Astrocyte (in vitro differentiated cells and primary cell): ENCODE results near the gene DMC1. TPM values are rescaled to one million over a fixed set of nuclear protein-coding genes. Genes with fewer than 3 reads are reported as not detected.

ENCODE experiments used
- DNase-seq: peaks from one replicate; pipeline ENCODE4 v3.0.0-alpha.2; 2010; ENCODE audit warnings: low read depth
- FAIRE-seq: peaks from 2 replicates; lab custom pipeline; 2011; peaks lifted over from hg19 to GRCh38; lab: Jason Lieb, UNC
- H2AFZ ChIP-seq: 2 replicates; pipeline ENCODE4 v1.6.0; 2012; ENCODE audit warnings: low read depth, low read length, inconsistent platforms
- H3K27ac ChIP-seq: 2 replicates; pipeline ENCODE4 v1.5.1; 2011; ENCODE audit warnings: low read depth, low read length, inconsistent platforms
- H3K27me3 ChIP-seq: 2 replicates; pipeline ENCODE4 v1.6.0; 2011; ENCODE audit warnings: low read length, inconsistent platforms; ENCODE audit not compliant: insufficient read depth
- H3K36me3 ChIP-seq: 2 replicates; pipeline ENCODE4 v1.5.1; 2011; ENCODE audit warnings: low read length, inconsistent platforms; ENCODE audit not compliant: insufficient read depth
- H3K4me1 ChIP-seq: 2 replicates; pipeline ENCODE4 v1.5.1; 2011; ENCODE audit warnings: low read length, inconsistent platforms; ENCODE audit not compliant: insufficient read depth
- H3K4me2 ChIP-seq: 2 replicates; pipeline ENCODE4 v1.6.0; 2012; ENCODE audit warnings: low read length, inconsistent platforms
- H3K4me3 ChIP-seq: 2 replicates; pipeline ENCODE4 v1.5.1; 2011; ENCODE audit warnings: low read depth, mild to moderate bottlenecking, low read length, inconsistent platforms; ENCODE audit not compliant: insufficient read depth
- H3K79me2 ChIP-seq: 2 replicates; pipeline ENCODE4 v1.6.0; 2012; ENCODE audit warnings: mild to moderate bottlenecking, low read length, inconsistent platforms; ENCODE audit not compliant: insufficient read depth
- H3K9ac ChIP-seq: 2 replicates; pipeline ENCODE4 v1.6.0; 2012; ENCODE audit warnings: mild to moderate bottlenecking, low read length, inconsistent platforms
- H3K9me3 ChIP-seq: 2 replicates; pipeline ENCODE4 v1.5.1; 2012; ENCODE audit warnings: low read depth, mild to moderate bottlenecking, low read length, inconsistent platforms; ENCODE audit not compliant: insufficient read depth
- H4K20me1 ChIP-seq: 2 replicates; pipeline ENCODE4 v1.6.0; 2012; ENCODE audit warnings: low read length, inconsistent platforms; ENCODE audit not compliant: insufficient read depth
- H3K27ac Mint-ChIP-seq: one replicate; pipeline ENCODE4 v1.8.0; 2021; ENCODE audit warnings: mild to moderate bottlenecking, mixed read lengths; ENCODE audit not compliant: unreplicated experiment
- H3K27me3 Mint-ChIP-seq: one replicate; pipeline ENCODE4 v1.8.0; 2021; ENCODE audit warnings: low read depth, mixed read lengths; ENCODE audit not compliant: unreplicated experiment
- H3K36me3 Mint-ChIP-seq: one replicate; pipeline ENCODE4 v1.8.0; 2021; ENCODE audit warnings: low read depth, mixed read lengths; ENCODE audit not compliant: unreplicated experiment
- H3K4me1 Mint-ChIP-seq: one replicate; pipeline ENCODE4 v1.8.0; 2021; ENCODE audit warnings: low read depth, mixed read lengths; ENCODE audit not compliant: unreplicated experiment
- H3K4me3 Mint-ChIP-seq: one replicate; pipeline ENCODE4 v1.8.0; 2021; ENCODE audit warnings: mild to moderate bottlenecking, moderate library complexity, mixed read lengths; ENCODE audit not compliant: unreplicated experiment
- H3K9me3 Mint-ChIP-seq: one replicate; pipeline ENCODE4 v1.8.0; 2021; ENCODE audit warnings: mild to moderate bottlenecking, mixed read lengths; ENCODE audit not compliant: unreplicated experiment
- CTCF ChIP-seq: IDR thresholded peaks from 2 replicates; pipeline ENCODE4 v1.5.1; 2011; ENCODE audit warnings: low read depth, mild to moderate bottlenecking, inconsistent platforms, low read length, moderate library complexity; ENCODE audit not compliant: insufficient read depth
- EZH2 ChIP-seq: IDR thresholded peaks from 2 replicates; pipeline ENCODE4 v1.6.1; 2012; ENCODE audit warnings: mild to moderate bottlenecking, low read length, inconsistent platforms; ENCODE audit not compliant: insufficient read depth
- total RNA-seq: library from RNA; stranded (reverse); gene quantifications from 2 replicates; pipeline ENCODE4 v1.2.1, GENCODE V29; 2021

The DMC1 gene
- total RNA-seq, 1 donor from 2014 or later: 0.11 TPM

GRCh38 chr22:38531251-38531938 is 38.6 kb downstream of the DMC1 start:
- H3K4me3 Mint-ChIP-seq: no peak overlapping the region

GRCh38 chr22:38524429-38524828 is 45.6 kb downstream of the DMC1 start:
- no peaks in the 10 kb centered on the region for H3K4me1 ChIP-seq
- H3K36me3 ChIP-seq: no peaks in the 10 kb centered on the region
- no peaks in the 10 kb centered on the region for H3K79me2 ChIP-seq
- no peak overlapping the region for H3K4me2 ChIP-seq
- H4K20me1 ChIP-seq: no peaks in the 10 kb centered on the region
- Mint-ChIP-seq H3K27ac (no peak overlapping the region), H3K4me3 (no peak overlapping the region), H3K4me1 (no peaks in the 10 kb centered on the region), H3K9me3 (no peaks in the 10 kb centered on the region), H3K27me3 (peaks cover 8% of the 10 kb centered on the region), H3K36me3 (no peaks in the 10 kb centered on the region)
- no peaks in the 10 kb centered on the region for H3K27me3 ChIP-seq
- H3K9ac ChIP-seq: no peak overlapping the region
- no peak for DNase-seq
- H3K4me3 ChIP-seq: no peak overlapping the region
- FAIRE-seq: no peak
- no peak overlapping the region for H3K27ac ChIP-seq
- no peak for TF ChIP-seq EZH2
- TF ChIP-seq CTCF: no peak
- no peak overlapping the region for H2AFZ ChIP-seq
- no peaks in the 10 kb centered on the region for H3K9me3 ChIP-seq

More at GRCh38 chr22:38531251-38531938, 38.6 kb downstream of the DMC1 start:
- H3K27me3 ChIP-seq: no peaks in the 10 kb centered on the region
- H3K4me2 ChIP-seq: peak overlapping the region; percentile 57
- no peaks in the 10 kb centered on the region for H3K4me1 ChIP-seq
- no peak overlapping the region for H3K4me3 ChIP-seq
- H3K36me3 ChIP-seq: no peaks in the 10 kb centered on the region
- peak overlapping the region; percentile 11 for H3K27ac Mint-ChIP-seq
- H3K27ac ChIP-seq: no peak overlapping the region
- H3K27me3 Mint-ChIP-seq: no peaks in the 10 kb centered on the region
- H3K9me3 Mint-ChIP-seq: no peaks in the 10 kb centered on the region
- no peaks in the 10 kb centered on the region for H3K36me3 Mint-ChIP-seq
- no peak overlapping the region for H3K9ac ChIP-seq
- no peaks in the 10 kb centered on the region for H3K9me3 ChIP-seq
- FAIRE-seq (no peak), DNase-seq (no peak)
- TF ChIP-seq CTCF (no peak), EZH2 (no peak)
- H3K79me2 ChIP-seq: no peaks in the 10 kb centered on the region
- peak overlapping the region; percentile 46 for H2AFZ ChIP-seq
- H3K4me1 Mint-ChIP-seq: peaks cover 5% of the 10 kb centered on the region
- H4K20me1 ChIP-seq: no peaks in the 10 kb centered on the region

GRCh38 chr22:38523479-38523878 is 46.5 kb downstream of the DMC1 start:
- Mint-ChIP-seq H3K9me3 (no peaks in the 10 kb centered on the region), H3K27ac (no peak overlapping the region), H3K4me3 (no peak overlapping the region), H3K4me1 (no peaks in the 10 kb centered on the region), H3K27me3 (peaks cover 8% of the 10 kb centered on the region), H3K36me3 (no peaks in the 10 kb centered on the region)
- FAIRE-seq: no peak
- Histone ChIP-seq H3K4me2 (no peak overlapping the region), H4K20me1 (no peaks in the 10 kb centered on the region), H2AFZ (no peak overlapping the region), H3K27me3 (no peaks in the 10 kb centered on the region), H3K9ac (no peak overlapping the region), H3K27ac (no peak overlapping the region), H3K79me2 (no peaks in the 10 kb centered on the region), H3K4me1 (no peaks in the 10 kb centered on the region), H3K4me3 (no peak overlapping the region), H3K9me3 (no peaks in the 10 kb centered on the region), H3K36me3 (no peaks in the 10 kb centered on the region)
- no peak for DNase-seq
- no peak for TF ChIP-seq EZH2
- no peak for TF ChIP-seq CTCF
